A673 (cell line): Measurements from ENCODE around the gene ASB15. TPM values are rescaled to one million over a fixed set of nuclear protein-coding genes. Genes with fewer than 3 reads are reported as not detected.

Experiments used
- BruUV-seq: library from RNA; stranded (reverse); fragments of 400-500 nt; replicated peaks from 2 replicates; lab custom pipeline; 2021; lab: Mats Ljungman, UMichigan
- CTCF ChIA-PET: fragments of 300-600 bp; sonication (Branson Sonifier 250); formaldehyde crosslinking; loops from one replicate; lab custom pipeline; 2022; ENCODE audit warnings: antibody characterized with exemption; lab: Charles Lee
- POLR2A ChIA-PET: fragments of 300-600 bp; sonication (Branson Sonifier 250); formaldehyde crosslinking; loops from one replicate; lab custom pipeline; 2022; ENCODE audit warnings: antibody characterized with exemption; ENCODE audit not compliant: low non-redundant PET; lab: Charles Lee
- DNase-seq: peaks from one replicate; pipeline ENCODE4 v3.0.0-alpha.2; 2015; ENCODE audit warnings: low spot score
- H3K27ac ChIP-seq: fragments of 200-600 bp; sonication (generic); 2 replicates; pipeline ENCODE4 v1.5.1; 2016; ENCODE audit warnings: mixed run types, low read depth, mild to moderate bottlenecking, mixed read lengths, antibody characterized with exemption, low read length; ENCODE audit not compliant: poor library complexity, severe bottlenecking
- H3K27me3 ChIP-seq: fragments of 200-600 bp; sonication (generic); replicated peaks from 2 replicates; pipeline ENCODE4 v1.6.1; 2017; ENCODE audit warnings: mixed run types, low read depth, mild to moderate bottlenecking, mixed read lengths, antibody characterized with exemption, low read length; ENCODE audit not compliant: insufficient read depth, poor library complexity
- H3K36me3 ChIP-seq: fragments of 200-600 bp; sonication (generic); 2 replicates; pipeline ENCODE4 v1.6.1; 2016; ENCODE audit warnings: mixed run types, mild to moderate bottlenecking, mixed read lengths, antibody characterized with exemption, low read length; ENCODE audit not compliant: insufficient read depth, poor library complexity, severe bottlenecking
- H3K4me1 ChIP-seq: fragments of 200-600 bp; sonication (generic); 2 replicates; pipeline ENCODE4 v1.6.1; 2017; ENCODE audit warnings: mixed run types, mild to moderate bottlenecking, mixed read lengths, antibody characterized with exemption, low read length; ENCODE audit not compliant: insufficient read depth, poor library complexity, severe bottlenecking
- H3K4me3 ChIP-seq: fragments of 200-600 bp; sonication (generic); 2 replicates; pipeline ENCODE4 v1.5.1; 2016; ENCODE audit warnings: low read depth, mixed run types, mild to moderate bottlenecking, mixed read lengths, low read length; ENCODE audit not compliant: poor library complexity, severe bottlenecking
- H3K9me3 ChIP-seq: fragments of 200-600 bp; sonication (generic); 2 replicates; pipeline ENCODE4 v1.6.1; 2016; ENCODE audit warnings: mixed run types, low read depth, mild to moderate bottlenecking, mixed read lengths, antibody characterized with exemption, low read length; ENCODE audit not compliant: poor library complexity, severe bottlenecking
- EZH2 ChIP-seq: fragments of 200-600 bp; sonication (generic); IDR thresholded peaks from 2 replicates; pipeline ENCODE4 v1.6.1; 2017; ENCODE audit warnings: borderline replicate concordance, low read depth, mild to moderate bottlenecking, mixed read lengths, antibody characterized with exemption, low read length; ENCODE audit not compliant: poor library complexity, severe bottlenecking
- intact Hi-C: fragments of 100-400 bp; cut with micrococcal nuclease; formaldehyde crosslinking; loops from one replicate; pipeline ENCODE4 v1.10.0; 2022; ENCODE audit not compliant: unreplicated experiment
- total RNA-seq: library from RNA; stranded (reverse); gene quantifications from 2 replicates; pipeline ENCODE4 v1.2.3, GENCODE V29; 2021
- TF ChIP-seq, protein P1 (sequence below): fragments of 300-800, 200-600 bp; sonication (generic); conservative IDR thresholded peaks from 2 replicates; pipeline ENCODE4 v1.5.1; 2017; ENCODE audit warnings: low read depth, mild to moderate bottlenecking, antibody characterized with exemption, low read length, moderate library complexity, mixed read lengths

The ASB15 gene
- total RNA-seq, 1 experiment from 2014 or later: not detected

DNA sequence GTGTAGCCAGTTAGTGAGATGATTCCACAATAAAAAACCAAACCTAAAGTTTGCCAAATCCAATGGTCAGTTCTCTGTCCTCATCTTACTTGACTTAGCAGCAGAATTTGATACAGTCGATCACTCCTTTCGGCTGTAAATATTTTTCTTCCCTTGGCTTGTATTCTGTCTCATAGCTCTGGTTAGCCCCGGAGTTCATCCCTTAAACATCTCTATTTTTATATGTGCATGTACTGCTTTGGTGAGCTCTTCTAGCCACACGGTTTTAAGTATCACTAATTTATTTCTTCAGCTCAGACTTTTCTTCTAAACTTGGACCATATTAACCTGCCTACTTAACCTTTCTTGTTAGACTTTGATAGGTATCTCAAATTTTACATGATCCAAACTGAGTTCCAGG lies 17.8 kb upstream of the ASB15 start:
- no peaks in the 10 kb centered on the region for H3K4me1 ChIP-seq
- no peaks in the 10 kb centered on the region for H3K36me3 ChIP-seq
- ChIA-PET CTCF (interaction anchor here (0.6 kb wide), 1 partner anchor 63 kb away, joined by 7 read pairs; no protein-coding TSS in a partner anchor), POLR2A (no interaction called here)
- no peak overlapping the region for H3K4me3 ChIP-seq
- no peaks in the 10 kb centered on the region for H3K9me3 ChIP-seq
- no peak for DNase-seq
- no peaks in the 10 kb centered on the region for H3K27me3 ChIP-seq
- no TSS peak for BruUV-seq
- H3K27ac ChIP-seq: no peak overlapping the region
- no peak for TF ChIP-seq EZH2
- TF ChIP-seq, protein P1, sequence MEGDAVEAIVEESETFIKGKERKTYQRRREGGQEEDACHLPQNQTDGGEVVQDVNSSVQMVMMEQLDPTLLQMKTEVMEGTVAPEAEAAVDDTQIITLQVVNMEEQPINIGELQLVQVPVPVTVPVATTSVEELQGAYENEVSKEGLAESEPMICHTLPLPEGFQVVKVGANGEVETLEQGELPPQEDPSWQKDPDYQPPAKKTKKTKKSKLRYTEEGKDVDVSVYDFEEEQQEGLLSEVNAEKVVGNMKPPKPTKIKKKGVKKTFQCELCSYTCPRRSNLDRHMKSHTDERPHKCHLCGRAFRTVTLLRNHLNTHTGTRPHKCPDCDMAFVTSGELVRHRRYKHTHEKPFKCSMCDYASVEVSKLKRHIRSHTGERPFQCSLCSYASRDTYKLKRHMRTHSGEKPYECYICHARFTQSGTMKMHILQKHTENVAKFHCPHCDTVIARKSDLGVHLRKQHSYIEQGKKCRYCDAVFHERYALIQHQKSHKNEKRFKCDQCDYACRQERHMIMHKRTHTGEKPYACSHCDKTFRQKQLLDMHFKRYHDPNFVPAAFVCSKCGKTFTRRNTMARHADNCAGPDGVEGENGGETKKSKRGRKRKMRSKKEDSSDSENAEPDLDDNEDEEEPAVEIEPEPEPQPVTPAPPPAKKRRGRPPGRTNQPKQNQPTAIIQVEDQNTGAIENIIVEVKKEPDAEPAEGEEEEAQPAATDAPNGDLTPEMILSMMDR: no peak
- intact Hi-C loops: loop anchor here (5.0 kb wide), 1 partner anchor 118 kb away; no protein-coding TSS in a partner anchor

DNA sequence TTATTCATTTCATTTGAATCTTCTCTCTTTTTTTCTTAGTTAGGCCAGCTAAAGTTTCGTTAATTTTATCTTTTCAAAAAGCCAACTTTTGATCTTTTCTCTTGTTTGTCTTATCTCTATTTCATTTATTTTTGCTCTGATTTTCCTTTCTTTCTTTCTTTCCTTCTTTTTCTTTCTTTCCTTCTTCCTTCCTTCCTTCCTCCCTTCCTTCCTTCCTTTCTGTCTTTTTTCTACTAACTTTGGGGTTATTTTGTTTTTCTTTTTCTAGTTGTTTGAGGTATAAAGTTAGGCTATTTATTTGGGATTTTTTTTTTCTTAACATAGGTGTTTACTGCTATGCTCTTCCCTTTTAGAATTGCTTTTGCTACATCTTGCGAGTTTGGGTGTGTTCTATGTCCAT lies 13.2 kb upstream of the ASB15 start:
- BruUV-seq: no TSS peak
- H3K9me3 ChIP-seq: no peaks in the 10 kb centered on the region
- TF ChIP-seq, protein P1: no peak
- no peak for TF ChIP-seq EZH2
- no peak for DNase-seq
- no peaks in the 10 kb centered on the region for H3K4me1 ChIP-seq
- no peak overlapping the region for H3K27ac ChIP-seq
- intact Hi-C loops: no loop called here
- ChIA-PET POLR2A (interaction anchor here (0.7 kb wide), 1 partner anchor 24 kb away, joined by 3 read pairs; no protein-coding TSS in a partner anchor), CTCF (no interaction called here)
- no peaks in the 10 kb centered on the region for H3K36me3 ChIP-seq
- no peak overlapping the region for H3K4me3 ChIP-seq
- H3K27me3 ChIP-seq: no peaks in the 10 kb centered on the region

DNA sequence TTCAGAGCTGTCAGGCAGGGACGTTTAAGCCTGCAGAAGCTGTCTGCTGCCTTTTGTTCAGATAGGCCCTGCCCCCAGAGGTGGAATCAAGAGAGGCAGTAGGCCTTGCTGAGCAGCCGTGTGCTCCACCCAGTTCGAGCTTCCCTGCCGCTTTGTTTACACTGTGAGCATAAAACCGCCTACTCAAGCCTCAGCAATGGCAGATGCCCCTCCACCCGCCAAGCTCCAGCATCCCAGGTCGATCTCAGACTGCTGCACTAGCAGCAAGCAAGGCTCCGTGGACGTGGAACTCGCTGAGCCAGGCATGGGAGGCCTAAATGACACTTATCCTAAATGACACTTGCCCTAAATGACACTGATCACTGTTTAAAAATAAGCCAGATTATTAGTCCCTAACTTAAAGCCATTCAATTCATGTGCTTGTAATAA lies 6.8 kb upstream of the ASB15 start:
- Histone ChIP-seq H3K4me3 (no peak overlapping the region), H3K4me1 (no peaks in the 10 kb centered on the region), H3K9me3 (no peaks in the 10 kb centered on the region), H3K27ac (no peak overlapping the region), H3K36me3 (no peaks in the 10 kb centered on the region), H3K27me3 (no peaks in the 10 kb centered on the region)
- CTCF ChIA-PET: no interaction called here
- TF ChIP-seq, protein P1: no peak
- no peak for TF ChIP-seq EZH2
- intact Hi-C loops: no loop called here
- POLR2A ChIA-PET: interaction anchor here (0.6 kb wide), 1 partner anchor 932 kb away, joined by 8 read pairs; no protein-coding TSS in a partner anchor
- no TSS peak for BruUV-seq
- no peak for DNase-seq
